ENCODE measurements around the gene MCIDAS. TPM values are rescaled to one million over a fixed set of nuclear protein-coding genes. Genes with fewer than 3 reads are reported as not detected.

Gene MCIDAS
- total RNA-seq, 1 experiment from 2014 or later: not detected

DNA sequence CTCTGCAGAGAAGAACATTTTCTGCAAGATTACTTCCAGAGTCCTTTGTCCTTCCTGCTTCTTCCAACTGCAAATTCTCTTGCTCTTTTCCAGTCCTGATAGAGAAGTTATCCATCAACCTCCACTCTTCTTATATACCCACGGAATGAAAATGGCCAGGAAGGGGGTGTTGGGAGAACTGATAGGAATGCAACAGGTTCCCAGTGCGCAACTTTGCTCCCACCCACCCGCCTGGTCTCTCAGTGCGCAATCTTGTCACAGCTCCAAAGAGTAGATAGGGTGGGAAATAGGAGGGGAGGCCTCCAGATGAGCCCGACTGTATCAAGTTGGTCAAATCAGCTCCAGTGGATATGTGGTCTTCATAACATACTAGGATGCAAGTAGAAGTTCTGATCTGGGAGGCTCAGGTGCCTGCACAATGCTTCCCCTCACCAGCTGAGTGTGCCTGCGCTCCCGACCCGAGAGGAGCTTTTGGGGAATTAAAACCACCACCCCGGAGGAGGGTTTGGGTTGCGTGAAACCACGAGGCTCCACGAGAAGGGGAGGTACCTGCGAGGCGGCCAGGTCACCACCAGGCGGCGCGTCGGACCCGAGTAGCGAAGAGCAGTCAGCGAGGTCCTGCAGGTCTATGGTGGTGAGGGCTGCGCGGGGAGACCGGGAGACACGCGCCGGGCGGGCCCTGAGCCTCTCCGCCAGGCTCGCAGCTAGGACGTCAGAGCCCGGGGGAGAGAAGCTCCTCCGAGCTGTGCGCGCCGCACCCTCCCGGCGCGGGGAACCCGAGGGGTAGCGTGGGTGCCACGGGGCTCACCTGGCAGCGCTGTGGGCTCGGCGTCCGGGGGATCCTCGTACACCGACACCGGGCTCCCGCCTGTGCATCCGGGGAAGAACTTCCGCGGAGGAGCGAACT is 835 bp downstream of the MCIDAS start:
- H3K27me3 ChIP-seq: no peaks in the 10 kb centered on the region
- peak overlapping the region; percentile 71 for H3K4me3 ChIP-seq
- no peaks in the 10 kb centered on the region for H3K9me3 ChIP-seq
- no peaks in the 10 kb centered on the region for H3K36me3 ChIP-seq
- DNase-seq: peak; percentile 83

DNA sequence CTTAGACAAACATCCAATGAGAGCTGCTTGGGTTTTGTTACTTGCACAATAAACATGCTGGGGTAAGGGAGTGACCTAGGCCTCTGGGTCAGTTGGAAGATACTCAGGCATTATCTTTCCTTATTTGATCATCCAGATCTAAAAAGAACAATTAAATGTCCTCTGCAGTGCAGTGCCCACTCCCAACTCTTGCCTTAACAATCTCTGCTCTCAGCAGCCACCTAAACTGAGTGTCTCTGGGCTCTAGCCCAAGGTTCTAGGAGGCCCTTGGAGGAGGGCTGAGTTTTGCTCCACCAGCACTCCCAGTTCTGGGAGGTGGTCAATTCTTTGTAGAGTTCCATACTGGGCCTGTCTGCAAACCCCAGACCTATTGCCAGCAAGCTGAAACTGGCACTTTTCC is 1.8 kb downstream of the MCIDAS start:
- no peak for DNase-seq
- H3K27me3 ChIP-seq: no peaks in the 10 kb centered on the region

DNA sequence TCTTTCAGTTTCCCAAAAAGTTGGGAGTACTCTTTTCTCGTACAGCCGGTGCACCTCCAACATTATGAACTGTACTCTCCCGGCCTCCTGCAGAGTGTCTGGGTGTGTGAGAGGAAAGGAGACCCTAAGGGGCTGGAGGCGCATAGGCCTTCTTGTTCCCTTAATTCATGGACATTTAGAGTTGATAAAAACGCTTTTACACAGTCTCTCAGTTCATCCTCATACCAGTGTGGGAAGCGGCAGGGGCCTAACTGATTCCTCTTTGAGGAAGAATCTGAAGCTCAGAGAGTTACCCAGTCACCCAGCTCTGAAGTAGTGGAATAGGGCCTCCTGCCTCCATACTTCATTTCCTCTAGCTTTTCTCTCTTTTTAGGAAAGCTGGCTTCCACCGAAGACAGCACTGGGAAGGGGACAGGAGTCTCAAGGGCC is 3.3 kb downstream of the MCIDAS start:
- Histone ChIP-seq H3K27me3 (no peaks in the 10 kb centered on the region), H3K4me3 (no peak overlapping the region), H3K9me3 (no peaks in the 10 kb centered on the region), H3K36me3 (no peaks in the 10 kb centered on the region)
- no peak for DNase-seq

More for the DNA sequence above, 1.8 kb downstream of the MCIDAS start:
- H3K36me3 ChIP-seq: no peaks in the 10 kb centered on the region
- H3K9me3 ChIP-seq: no peaks in the 10 kb centered on the region
- no peak overlapping the region for H3K4me3 ChIP-seq

DNA sequence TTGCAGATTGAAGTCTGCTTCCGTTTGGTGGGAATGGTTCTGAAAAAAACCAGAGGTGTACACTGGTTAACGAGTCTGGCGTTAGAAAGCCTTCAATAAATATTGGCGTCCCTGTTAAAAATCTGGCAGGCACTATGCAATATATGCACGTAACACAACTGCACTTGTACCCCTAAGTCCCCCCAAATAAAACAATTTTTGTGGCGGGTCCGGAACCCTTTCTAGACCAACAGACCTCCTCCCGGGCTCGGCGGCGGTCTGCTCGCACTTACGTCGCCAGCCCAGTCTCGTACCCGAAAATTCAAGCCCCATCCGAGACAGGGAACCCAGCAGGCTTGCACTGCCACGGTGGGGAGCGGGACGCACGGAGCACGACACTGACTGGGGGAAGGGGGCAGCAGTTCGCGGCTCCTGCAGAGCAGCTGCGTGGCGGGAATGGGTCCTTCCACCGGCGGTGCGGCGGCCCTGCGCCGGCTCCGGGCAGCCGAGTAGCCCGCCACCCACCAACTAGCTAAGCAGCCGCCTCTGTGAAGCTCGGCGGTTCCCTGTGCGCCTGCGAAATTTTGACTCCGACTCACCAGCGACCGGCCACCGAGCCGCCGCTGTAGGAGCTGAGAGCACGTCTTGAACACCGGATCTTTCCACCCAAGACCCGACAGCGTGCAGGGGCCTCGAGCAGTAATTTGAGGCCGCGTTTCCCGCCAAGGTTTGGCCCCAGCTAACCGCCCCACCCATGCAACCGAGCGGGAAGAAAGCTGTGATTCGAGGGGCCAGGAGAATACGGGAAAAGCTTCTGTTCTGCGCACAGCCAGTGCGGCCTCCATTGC is 3.9 kb downstream of the MCIDAS start:
- Histone ChIP-seq H3K4me3 (no peak overlapping the region), H3K27me3 (no peaks in the 10 kb centered on the region)
- DNase-seq: no peak

DNA sequence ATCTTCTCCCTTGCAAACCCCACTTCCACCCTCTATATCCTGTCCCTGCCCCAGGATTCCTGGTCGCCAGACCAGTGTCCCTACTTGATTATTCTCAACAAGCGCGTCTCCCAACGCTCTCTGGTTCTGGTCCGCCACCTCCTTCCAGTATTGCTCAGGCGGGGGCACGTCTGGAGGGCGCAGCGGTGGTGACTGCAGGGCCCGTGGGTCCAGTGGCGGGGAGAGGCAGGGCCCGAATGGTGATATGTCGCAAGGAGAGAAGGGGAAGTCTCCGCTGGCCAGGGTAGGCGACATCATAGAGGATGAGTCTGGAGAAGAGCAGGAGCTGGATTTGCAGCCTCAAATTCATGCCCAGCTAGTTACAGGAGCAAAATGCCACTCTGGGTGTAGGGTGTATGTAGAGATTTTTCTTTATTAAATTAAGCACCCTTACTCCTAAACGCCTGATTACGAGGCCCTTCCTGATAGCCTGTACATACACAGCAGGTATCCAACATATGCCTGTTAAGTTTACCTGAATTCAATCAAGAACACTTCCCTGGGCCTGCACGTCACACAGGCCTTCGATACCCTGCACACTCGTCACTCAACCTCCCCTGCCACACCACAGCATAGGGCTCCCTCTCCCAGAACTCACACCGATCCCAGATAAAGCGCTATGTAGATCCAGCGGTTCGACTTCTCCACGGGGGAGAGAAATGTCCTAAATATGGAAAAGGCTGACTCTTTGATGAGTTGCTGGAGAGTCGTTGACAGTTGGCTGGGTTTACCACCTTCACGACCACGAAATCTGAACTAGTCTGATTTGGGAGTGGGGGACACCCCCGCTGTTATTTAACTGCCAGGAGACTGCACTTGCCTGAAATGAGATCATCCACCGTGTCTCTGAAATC is 4.8 kb downstream of the MCIDAS start:
- no peak overlapping the region for H3K4me3 ChIP-seq
- H3K36me3 ChIP-seq: no peaks in the 10 kb centered on the region
- DNase-seq: no peak
- H3K9me3 ChIP-seq: no peaks in the 10 kb centered on the region
- no peaks in the 10 kb centered on the region for H3K27me3 ChIP-seq

More for the DNA sequence above, 3.9 kb downstream of the MCIDAS start:
- Histone ChIP-seq H3K36me3 (no peaks in the 10 kb centered on the region), H3K9me3 (no peaks in the 10 kb centered on the region)

DNA sequence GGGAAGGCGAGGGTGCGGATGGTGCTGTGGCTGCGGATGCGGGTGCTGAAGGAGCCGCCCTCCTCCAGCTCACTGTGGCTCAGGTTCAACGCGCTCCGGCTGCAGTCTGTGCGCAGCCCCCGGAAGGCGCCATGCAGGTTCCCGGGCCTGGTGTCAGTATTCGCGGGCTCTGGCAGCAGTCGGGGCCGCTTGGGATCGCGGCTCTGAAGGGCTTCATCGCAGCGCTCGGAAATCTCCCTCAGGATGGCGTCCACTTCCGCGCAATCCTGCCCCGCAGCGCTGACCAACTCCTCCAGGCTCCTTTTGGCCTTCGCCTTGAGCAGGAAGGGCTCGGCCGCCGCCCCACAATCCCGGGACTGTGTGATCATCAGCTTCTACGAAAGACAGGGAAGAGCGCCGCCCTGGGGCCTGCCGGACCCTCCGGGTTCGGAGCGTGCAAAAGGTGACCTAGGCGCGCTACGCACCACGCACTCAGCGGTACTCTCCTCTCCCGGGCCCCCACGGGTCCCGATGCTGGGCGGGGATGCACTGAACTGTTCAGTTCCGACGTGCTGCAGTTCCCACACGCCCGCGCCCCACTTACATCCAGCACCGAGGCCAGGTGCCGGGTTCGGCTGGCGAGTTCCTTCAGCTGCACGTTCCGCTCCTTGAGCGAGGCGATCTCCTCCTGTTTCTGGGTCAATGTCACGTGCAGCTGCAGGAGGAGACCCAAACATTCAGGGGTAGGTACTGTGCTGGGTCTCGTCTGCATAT is 6.5 kb downstream of the MCIDAS start:
- Histone ChIP-seq H3K36me3 (no peaks in the 10 kb centered on the region), H3K9me3 (no peaks in the 10 kb centered on the region), H3K27me3 (no peaks in the 10 kb centered on the region), H3K4me3 (peak overlapping the region; percentile 31)
- peak; percentile 50 for DNase-seq

DNA sequence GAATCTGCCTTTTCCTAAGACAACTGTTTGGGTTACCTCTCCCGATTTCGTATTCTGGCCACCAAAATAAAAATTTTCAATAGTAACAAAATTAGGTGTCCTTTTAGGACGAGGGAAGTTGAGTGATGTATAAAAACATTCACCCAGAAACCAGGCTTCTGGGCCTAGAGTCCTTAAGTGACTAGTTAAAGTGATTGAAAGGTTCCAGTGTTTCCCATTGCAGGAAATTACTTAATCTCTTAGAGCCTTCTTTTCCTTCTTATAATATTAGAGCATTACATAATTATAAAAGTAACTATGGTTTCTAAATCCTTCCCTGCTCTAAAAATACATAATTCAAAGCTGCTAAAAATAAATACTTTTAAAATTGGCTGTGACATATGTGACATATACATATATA is 7.3 kb downstream of the MCIDAS start:
- Histone ChIP-seq H3K4me3 (no peak overlapping the region), H3K36me3 (no peaks in the 10 kb centered on the region), H3K9me3 (no peaks in the 10 kb centered on the region), H3K27me3 (no peaks in the 10 kb centered on the region)
- no peak for DNase-seq

DNA sequence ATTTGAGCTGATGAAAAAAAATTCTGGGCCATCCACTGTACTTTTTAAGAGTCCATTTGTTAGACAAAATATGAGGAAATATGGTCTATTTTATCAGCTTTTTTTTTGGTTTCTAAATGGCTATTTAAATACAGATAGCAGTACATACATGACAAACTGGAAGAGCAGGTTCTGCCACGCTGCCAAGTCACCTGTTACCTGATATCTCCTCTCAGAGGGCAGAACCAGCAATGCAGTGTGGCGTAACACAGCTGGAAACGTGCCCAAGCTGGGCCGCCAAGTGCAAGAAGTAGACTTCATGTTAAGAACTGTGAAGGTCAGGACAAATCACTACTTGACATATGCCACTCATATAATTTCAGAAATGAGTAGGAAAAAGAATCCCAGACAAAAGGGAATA is 8.1 kb downstream of the MCIDAS start:
- H3K4me3 ChIP-seq: no peak overlapping the region
- H3K27me3 ChIP-seq: no peaks in the 10 kb centered on the region
- no peaks in the 10 kb centered on the region for H3K9me3 ChIP-seq
- DNase-seq: no peak
- no peaks in the 10 kb centered on the region for H3K36me3 ChIP-seq

DNA sequence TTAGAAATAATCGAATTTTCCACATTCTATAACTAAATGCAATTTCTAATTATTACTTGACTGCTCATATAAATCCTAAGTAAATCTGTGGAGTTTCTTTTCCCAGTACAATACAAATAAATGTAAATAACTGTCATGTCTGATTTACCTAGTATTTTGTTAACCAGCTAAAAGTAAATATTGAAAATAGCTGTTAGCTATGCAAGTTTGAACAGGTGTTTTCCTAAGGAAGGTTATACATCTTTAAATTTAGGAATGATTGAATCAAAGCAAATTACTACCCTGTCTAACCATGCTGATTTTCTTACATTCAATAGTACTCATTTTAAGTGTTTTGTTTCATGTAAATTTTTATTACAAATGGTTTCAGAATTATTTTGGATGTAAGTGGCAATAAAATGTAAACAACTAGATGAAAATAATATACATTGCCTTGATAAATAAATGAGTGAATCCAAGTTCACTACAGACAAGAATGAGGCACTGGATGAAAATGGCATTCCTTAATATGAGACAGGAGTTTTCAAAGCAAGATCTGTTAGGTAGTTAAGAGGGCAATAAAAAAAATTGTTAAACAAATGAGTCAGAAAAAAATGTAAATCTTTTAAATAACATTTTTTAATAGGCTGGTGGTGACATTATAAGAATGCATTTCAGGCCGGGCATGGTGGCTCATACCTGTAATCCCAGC is 15.8 kb downstream of the MCIDAS start:
- H3K4me3 ChIP-seq: no peak overlapping the region
- H3K27me3 ChIP-seq: no peaks in the 10 kb centered on the region
- H3K9me3 ChIP-seq: no peaks in the 10 kb centered on the region
- DNase-seq: no peak
- no peaks in the 10 kb centered on the region for H3K36me3 ChIP-seq

DNA sequence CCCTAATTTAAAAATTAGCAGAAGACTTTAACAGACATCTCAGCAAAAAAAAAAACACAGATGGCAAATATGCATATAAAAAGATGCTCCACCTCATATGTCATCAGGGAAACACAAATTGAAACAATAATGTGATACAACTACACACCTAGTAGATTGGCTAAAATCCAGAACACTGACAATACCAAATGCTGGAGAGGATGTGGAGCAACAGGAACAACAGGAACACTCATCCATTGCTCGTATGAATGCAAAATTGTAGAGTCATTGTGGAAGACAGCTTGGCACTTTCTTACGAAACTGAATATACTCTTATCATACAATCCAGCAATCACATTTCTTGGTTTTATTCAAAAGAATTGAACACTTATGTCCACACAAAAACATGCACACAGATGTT is 22.1 kb downstream of the MCIDAS start:
- Histone ChIP-seq H3K4me3 (no peak overlapping the region), H3K36me3 (no peaks in the 10 kb centered on the region), H3K27me3 (no peaks in the 10 kb centered on the region), H3K9me3 (no peaks in the 10 kb centered on the region)
- DNase-seq: no peak

DNA sequence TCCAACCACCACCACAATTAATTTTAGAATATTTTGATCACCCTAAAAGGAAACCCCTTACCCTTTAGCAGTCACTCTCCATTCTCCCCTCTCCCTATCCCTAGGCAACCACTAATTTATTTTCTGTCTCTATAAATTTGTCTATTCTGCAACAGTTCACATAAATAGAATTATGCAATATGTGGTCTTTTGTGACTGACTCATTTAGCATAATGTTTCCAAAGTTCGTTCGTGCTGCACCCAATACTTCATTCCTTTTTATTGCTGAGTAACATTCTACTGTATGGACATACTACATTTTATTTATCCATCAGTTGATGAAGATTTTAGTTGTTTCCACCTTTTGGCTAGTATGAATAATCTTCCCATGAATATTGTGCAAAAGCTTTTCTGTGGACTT is 36.0 kb downstream of the MCIDAS start:
- peaks cover 6% of the 10 kb centered on the region; the same call in 1 of the 2 replicates for H3K27me3 ChIP-seq
- no peaks in the 10 kb centered on the region for H3K36me3 ChIP-seq
- no peak for DNase-seq
- no peaks in the 10 kb centered on the region for H3K9me3 ChIP-seq
- no peak overlapping the region for H3K4me3 ChIP-seq

DNA sequence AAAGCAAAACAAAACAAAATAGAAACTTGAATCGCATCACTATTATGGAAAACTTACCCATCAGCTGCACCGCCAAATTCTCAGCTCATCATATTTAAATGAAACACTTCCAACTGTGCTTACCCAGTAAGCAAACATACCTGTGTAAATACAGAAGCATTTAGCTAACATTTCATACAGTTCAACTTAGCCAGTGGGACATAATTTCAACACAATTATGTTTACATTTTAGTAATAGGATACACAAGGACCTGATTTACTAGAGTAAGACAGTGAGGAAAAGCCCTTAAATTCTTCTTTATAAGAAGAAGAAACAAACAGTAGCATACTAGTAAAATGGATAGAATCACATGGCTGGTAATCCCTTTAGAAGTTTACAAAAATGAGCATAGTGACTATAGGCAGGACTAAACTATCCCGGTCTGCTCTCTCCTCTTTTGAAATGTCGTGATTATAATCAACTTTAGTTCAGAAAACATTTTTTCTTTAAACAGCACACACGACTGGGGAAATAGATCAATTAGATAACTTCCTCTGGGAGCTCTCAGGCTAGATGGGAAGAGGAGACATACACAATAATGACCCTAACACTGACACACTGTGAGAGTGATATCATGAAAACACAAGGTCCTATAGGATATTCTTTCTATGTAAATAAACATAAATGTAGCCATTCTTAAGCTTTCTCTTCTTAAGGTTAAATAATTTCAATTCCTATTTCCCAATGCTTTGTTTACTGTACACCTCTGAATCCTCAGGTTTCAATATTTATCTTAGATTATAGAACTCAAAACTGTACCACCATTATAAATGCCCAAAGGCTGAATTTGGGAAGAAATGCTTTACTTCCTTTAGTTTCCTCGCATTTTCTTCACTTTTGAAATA is 38.2 kb downstream of the MCIDAS start:
- Histone ChIP-seq H3K9me3 (no peaks in the 10 kb centered on the region), H3K27me3 (peaks cover 6% of the 10 kb centered on the region; the same call in 1 of the 2 replicates), H3K36me3 (no peaks in the 10 kb centered on the region), H3K4me3 (no peak overlapping the region)
- DNase-seq: no peak

DNA sequence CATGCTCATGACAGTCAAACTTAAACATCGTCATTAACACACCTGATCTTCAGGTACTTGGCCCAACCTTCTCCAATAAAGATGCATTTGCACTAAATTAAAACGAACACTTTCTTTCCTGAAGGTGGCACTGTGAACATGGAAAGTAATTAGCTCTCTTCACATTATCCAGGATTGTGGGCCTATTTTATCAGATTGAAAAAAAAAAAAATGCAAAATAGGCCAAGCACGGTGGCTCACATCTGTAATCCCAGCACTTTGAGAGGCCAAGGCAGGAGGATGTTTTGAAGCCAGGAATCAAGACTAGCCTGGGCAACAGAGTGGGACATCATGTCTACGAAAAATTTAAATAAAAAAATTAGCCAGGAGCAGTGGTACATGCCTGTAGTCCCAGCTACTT is 39.7 kb downstream of the MCIDAS start:
- H3K4me3 ChIP-seq: no peak overlapping the region
- H3K36me3 ChIP-seq: no peaks in the 10 kb centered on the region
- H3K27me3 ChIP-seq: no peaks in the 10 kb centered on the region
- H3K9me3 ChIP-seq: no peaks in the 10 kb centered on the region
- no peak for DNase-seq

DNA sequence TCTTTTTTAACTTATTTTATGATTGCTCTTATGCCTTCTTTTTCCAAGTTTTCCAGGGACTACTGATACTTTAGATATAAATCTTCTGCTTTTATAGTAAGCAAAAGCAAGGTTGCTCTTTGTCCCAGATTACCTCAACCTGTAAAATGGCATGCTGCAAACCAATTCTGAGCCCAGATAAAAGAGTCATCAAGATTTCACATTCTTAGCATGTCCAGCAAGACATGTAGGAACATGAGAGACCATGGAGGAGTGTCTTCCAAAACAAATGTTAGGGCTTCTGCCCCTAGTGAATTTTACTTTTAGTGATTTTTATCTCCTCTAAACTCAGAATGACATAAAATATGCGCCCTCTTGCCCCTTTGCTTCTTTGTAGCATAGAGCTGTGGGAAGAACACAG is 47.1 kb downstream of the MCIDAS start:
- no peak overlapping the region for H3K4me3 ChIP-seq
- H3K27me3 ChIP-seq: no peaks in the 10 kb centered on the region; the same call in none of the 2 replicates
- DNase-seq: no peak
- H3K36me3 ChIP-seq: no peaks in the 10 kb centered on the region
- H3K9me3 ChIP-seq: no peaks in the 10 kb centered on the region

DNA sequence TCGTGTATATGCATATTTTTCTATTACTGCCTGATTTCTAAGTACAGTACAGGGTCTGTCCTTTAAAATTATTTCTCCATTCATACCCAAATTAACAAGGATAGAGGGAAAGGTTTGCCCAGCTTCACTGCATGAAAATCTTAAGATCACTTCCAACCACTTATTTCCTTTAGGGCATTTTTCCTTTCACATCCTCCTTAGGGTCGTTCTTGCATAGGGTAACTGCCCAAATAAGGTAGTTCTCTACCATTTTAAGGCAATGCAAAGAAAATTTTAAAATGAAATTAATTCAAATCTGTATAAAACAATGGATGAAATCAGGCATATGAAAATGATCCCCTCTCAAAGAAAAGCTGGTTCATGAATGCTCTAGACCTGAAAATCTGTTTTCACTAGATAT is 50.0 kb downstream of the MCIDAS start:
- DNase-seq: no peak
- Histone ChIP-seq H3K27me3 (no peaks in the 10 kb centered on the region; the same call in none of the 2 replicates), H3K4me3 (peak overlapping the region; percentile 46), H3K36me3 (no peaks in the 10 kb centered on the region), H3K9me3 (no peaks in the 10 kb centered on the region)

Measured in MG63 (cell line).